A673 (cell line): ENCODE measurements around the gene PSMD3. TPM values are rescaled to one million over a fixed set of nuclear protein-coding genes. Genes with fewer than 3 reads are reported as not detected.
A peak's percentile ranks its signal among the peaks of the same experiment; 100 is the strongest.

Experiments
- BruUV-seq: library from RNA; stranded (reverse); fragments of 400-500 nt; replicated peaks from 2 replicates; lab custom pipeline; 2021; lab: Mats Ljungman, UMichigan
- CTCF ChIA-PET: fragments of 300-600 bp; sonication (Branson Sonifier 250); formaldehyde crosslinking; loops from one replicate; lab custom pipeline; 2022; ENCODE audit warnings: antibody characterized with exemption; lab: Charles Lee
- POLR2A ChIA-PET: fragments of 300-600 bp; sonication (Branson Sonifier 250); formaldehyde crosslinking; loops from one replicate; lab custom pipeline; 2022; ENCODE audit warnings: antibody characterized with exemption; ENCODE audit not compliant: low non-redundant PET; lab: Charles Lee
- DNase-seq: peaks from one replicate; pipeline ENCODE4 v3.0.0-alpha.2; 2015; ENCODE audit warnings: low spot score
- H3K27ac ChIP-seq: fragments of 200-600 bp; sonication (generic); 2 replicates; pipeline ENCODE4 v1.5.1; 2016; ENCODE audit warnings: mixed run types, low read depth, mild to moderate bottlenecking, mixed read lengths, antibody characterized with exemption, low read length; ENCODE audit not compliant: poor library complexity, severe bottlenecking
- H3K27me3 ChIP-seq: fragments of 200-600 bp; sonication (generic); replicated peaks from 2 replicates; pipeline ENCODE4 v1.6.1; 2017; ENCODE audit warnings: mixed run types, low read depth, mild to moderate bottlenecking, mixed read lengths, antibody characterized with exemption, low read length; ENCODE audit not compliant: insufficient read depth, poor library complexity
- H3K36me3 ChIP-seq: fragments of 200-600 bp; sonication (generic); 2 replicates; pipeline ENCODE4 v1.6.1; 2016; ENCODE audit warnings: mixed run types, mild to moderate bottlenecking, mixed read lengths, antibody characterized with exemption, low read length; ENCODE audit not compliant: insufficient read depth, poor library complexity, severe bottlenecking
- H3K4me1 ChIP-seq: fragments of 200-600 bp; sonication (generic); 2 replicates; pipeline ENCODE4 v1.6.1; 2017; ENCODE audit warnings: mixed run types, mild to moderate bottlenecking, mixed read lengths, antibody characterized with exemption, low read length; ENCODE audit not compliant: insufficient read depth, poor library complexity, severe bottlenecking
- H3K4me3 ChIP-seq: fragments of 200-600 bp; sonication (generic); 2 replicates; pipeline ENCODE4 v1.5.1; 2016; ENCODE audit warnings: low read depth, mixed run types, mild to moderate bottlenecking, mixed read lengths, low read length; ENCODE audit not compliant: poor library complexity, severe bottlenecking
- H3K9me3 ChIP-seq: fragments of 200-600 bp; sonication (generic); 2 replicates; pipeline ENCODE4 v1.6.1; 2016; ENCODE audit warnings: mixed run types, low read depth, mild to moderate bottlenecking, mixed read lengths, antibody characterized with exemption, low read length; ENCODE audit not compliant: poor library complexity, severe bottlenecking
- EZH2 ChIP-seq: fragments of 200-600 bp; sonication (generic); IDR thresholded peaks from 2 replicates; pipeline ENCODE4 v1.6.1; 2017; ENCODE audit warnings: borderline replicate concordance, low read depth, mild to moderate bottlenecking, mixed read lengths, antibody characterized with exemption, low read length; ENCODE audit not compliant: poor library complexity, severe bottlenecking
- intact Hi-C: fragments of 100-400 bp; cut with micrococcal nuclease; formaldehyde crosslinking; loops from one replicate; pipeline ENCODE4 v1.10.0; 2022; ENCODE audit not compliant: unreplicated experiment
- total RNA-seq: library from RNA; stranded (reverse); gene quantifications from 2 replicates; pipeline ENCODE4 v1.2.3, GENCODE V29; 2021
- TF ChIP-seq, protein P1 (sequence below): fragments of 300-800, 200-600 bp; sonication (generic); conservative IDR thresholded peaks from 2 replicates; pipeline ENCODE4 v1.5.1; 2017; ENCODE audit warnings: low read depth, mild to moderate bottlenecking, antibody characterized with exemption, low read length, moderate library complexity, mixed read lengths

The PSMD3 gene
- total RNA-seq, 1 experiment from 2014 or later: 161 TPM

DNA sequence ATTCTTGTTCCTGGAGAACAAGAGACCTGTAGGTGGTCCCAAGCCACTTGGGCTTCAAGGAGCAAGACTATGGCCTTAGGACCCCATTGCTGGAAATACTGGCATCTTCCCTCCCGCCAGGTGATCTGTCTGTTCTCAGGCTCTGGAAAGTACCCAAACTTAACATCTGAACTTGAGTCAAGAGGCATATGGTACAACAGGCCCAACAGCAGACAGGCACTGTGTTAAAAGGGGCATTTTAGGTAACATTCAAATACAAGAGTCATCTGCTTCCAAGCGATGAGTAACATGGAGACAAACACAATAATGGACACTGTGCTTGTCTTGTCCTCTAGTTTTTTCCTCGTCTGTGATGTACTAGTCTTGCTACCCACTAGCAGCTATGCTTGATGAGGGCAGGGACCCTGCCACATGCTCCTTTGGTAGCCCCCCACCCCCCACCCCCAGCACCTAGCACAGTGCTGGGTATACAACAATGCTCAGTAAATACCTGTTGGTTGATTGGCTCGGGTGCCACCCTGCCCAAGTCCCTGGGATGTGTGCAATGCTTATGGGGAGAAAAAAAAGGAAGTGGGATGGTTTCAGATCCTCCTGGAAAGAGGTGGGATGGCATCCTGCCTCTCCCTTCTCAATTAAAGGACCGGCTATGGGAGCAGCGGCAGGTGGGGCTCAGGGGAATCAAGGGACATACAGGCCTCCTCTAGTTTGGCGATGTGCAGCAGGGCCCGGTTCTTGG, 54.0 kb downstream of the PSMD3 start:
- Histone ChIP-seq H3K27ac (no peak overlapping the region), H3K4me3 (no peak overlapping the region), H3K4me1 (no peaks in the 10 kb centered on the region), H3K27me3 (no peaks in the 10 kb centered on the region), H3K9me3 (no peaks in the 10 kb centered on the region), H3K36me3 (no peaks in the 10 kb centered on the region)
- intact Hi-C loops: loop anchor here (10.0 kb wide), 1 partner anchor 50 kb away; no protein-coding TSS in a partner anchor
- BruUV-seq: no TSS peak
- CTCF ChIA-PET: interaction anchor here (0.6 to 0.9 kb wide), 6 partner anchors 13 to 485 kb away, joined by 3 to 13 read pairs (median 5); no protein-coding TSS in a partner anchor
- POLR2A ChIA-PET: no interaction called here
- no peak for DNase-seq
- TF ChIP-seq EZH2: no peak
- TF ChIP-seq, protein P1, sequence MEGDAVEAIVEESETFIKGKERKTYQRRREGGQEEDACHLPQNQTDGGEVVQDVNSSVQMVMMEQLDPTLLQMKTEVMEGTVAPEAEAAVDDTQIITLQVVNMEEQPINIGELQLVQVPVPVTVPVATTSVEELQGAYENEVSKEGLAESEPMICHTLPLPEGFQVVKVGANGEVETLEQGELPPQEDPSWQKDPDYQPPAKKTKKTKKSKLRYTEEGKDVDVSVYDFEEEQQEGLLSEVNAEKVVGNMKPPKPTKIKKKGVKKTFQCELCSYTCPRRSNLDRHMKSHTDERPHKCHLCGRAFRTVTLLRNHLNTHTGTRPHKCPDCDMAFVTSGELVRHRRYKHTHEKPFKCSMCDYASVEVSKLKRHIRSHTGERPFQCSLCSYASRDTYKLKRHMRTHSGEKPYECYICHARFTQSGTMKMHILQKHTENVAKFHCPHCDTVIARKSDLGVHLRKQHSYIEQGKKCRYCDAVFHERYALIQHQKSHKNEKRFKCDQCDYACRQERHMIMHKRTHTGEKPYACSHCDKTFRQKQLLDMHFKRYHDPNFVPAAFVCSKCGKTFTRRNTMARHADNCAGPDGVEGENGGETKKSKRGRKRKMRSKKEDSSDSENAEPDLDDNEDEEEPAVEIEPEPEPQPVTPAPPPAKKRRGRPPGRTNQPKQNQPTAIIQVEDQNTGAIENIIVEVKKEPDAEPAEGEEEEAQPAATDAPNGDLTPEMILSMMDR: no peak

DNA sequence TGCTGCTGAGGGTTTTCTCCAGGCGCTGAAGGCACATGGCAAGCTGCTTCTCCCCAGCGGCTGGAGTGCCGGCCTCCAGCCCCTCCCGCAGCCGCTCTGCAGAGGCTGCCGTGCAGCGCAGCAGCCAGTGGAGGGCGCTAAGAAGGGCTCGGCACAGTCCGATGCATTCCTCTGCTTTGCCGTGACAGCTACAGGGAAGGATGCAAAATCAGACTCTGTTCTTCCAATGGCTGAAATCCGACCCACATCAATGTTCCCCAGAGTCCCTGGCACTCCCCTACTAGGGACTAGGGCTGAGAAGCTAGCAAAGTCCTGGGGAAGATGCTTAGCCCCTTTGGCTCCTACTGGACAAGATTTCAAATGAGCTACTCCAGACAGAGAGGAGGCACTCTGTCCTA, 54.6 kb downstream of the PSMD3 start:
- Histone ChIP-seq H3K27ac (no peak overlapping the region), H3K27me3 (no peaks in the 10 kb centered on the region), H3K4me3 (no peak overlapping the region), H3K36me3 (no peaks in the 10 kb centered on the region), H3K4me1 (no peaks in the 10 kb centered on the region), H3K9me3 (no peaks in the 10 kb centered on the region)
- TF ChIP-seq, protein P1: peak; percentile 71
- no peak for TF ChIP-seq EZH2
- POLR2A ChIA-PET: no interaction called here
- BruUV-seq: no TSS peak
- CTCF ChIA-PET: interaction anchor here (0.6 to 0.9 kb wide), 7 partner anchors 14 to 485 kb away, joined by 3 to 13 read pairs (median 4); no protein-coding TSS in a partner anchor
- peak; percentile 53 for DNase-seq
- intact Hi-C loops: loop anchor here (10.0 kb wide), 1 partner anchor 50 kb away; no protein-coding TSS in a partner anchor

DNA sequence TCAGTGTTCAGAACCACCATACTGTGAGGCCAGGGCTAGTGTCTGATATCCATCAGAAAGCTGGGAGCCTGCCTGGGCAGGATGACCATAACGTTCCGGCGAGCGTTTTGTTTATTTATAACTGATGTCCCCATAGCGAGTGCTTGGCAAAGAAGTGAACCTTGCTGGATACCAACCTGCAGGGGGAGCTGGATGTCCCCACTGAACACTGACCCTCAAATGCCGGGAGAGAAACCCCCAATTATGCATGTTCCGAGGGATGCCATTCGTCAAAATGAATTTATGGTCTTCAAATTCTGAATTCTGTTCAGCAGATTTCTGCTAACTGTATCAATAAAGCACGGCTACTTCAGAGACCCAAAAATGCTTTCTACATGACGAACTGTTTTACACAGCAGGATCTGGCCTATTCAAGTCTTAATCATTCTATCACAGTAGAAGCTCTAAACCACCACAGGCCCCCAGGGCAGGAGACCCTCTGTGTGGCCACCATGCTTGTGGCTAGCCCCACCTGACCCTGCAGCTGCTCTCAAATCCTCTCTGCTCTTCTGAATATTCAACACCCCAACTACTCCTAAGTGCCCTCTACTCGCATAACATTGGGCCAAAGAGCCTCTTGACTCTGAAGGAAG, 58.4 kb downstream of the PSMD3 start:
- H3K27me3 ChIP-seq: no peaks in the 10 kb centered on the region
- H3K36me3 ChIP-seq: no peaks in the 10 kb centered on the region
- no peak overlapping the region for H3K4me3 ChIP-seq
- CTCF ChIA-PET: interaction anchor here (0.6 to 1.4 kb wide), 3 partner anchors 30 to 65 kb away, joined by 3 to 11 read pairs (median 9); no protein-coding TSS in a partner anchor
- no peak overlapping the region for H3K27ac ChIP-seq
- POLR2A ChIA-PET: no interaction called here
- no peaks in the 10 kb centered on the region for H3K9me3 ChIP-seq
- TF ChIP-seq EZH2: no peak
- TF ChIP-seq, protein P1: peak; percentile 51
- no peaks in the 10 kb centered on the region for H3K4me1 ChIP-seq
- no TSS peak for BruUV-seq
- intact Hi-C loops: loop anchor here (10.0 kb wide), 1 partner anchor 46 kb away; no protein-coding TSS in a partner anchor
- peak; percentile 30 for DNase-seq
